Right lobe of liver (tissue), 6 donors: ENCODE measurements around the gene BCAM. TPM values are rescaled to one million over a fixed set of nuclear protein-coding genes. Genes with fewer than 3 reads are reported as not detected.

Source experiments
- ATAC-seq, 4 donors: fragments of 200-7000 bp; cut with Tn5 transposase; one replicate each; pipeline ENCODE4 v1.9.1; 2020; ENCODE audit warnings: mild to moderate bottlenecking in 4 of 4, moderate library complexity in 4 of 4
- DNase-seq, 3 donors: peaks; one replicate each; pipeline ENCODE4 v3.0.0-alpha.2; 2020
- H3K27ac ChIP-seq, 3 donors: fragments of 200-600 bp; one replicate each; pipeline ENCODE4 v1.8.0; 2022
- H3K27me3 ChIP-seq, 2 donors: fragments of 200-600 bp; one replicate each; pipeline ENCODE4 v1.8.0; 2022
- H3K36me3 ChIP-seq, 4 donors: fragments of 200-600 bp; sonication (generic) in 1 of 4; one replicate each; pipeline versions ENCODE4 v1.5.1 to v1.8.0; 2017 to 2022; ENCODE audit warnings: control low read depth in 1 of 4
- H3K4me1 ChIP-seq, 4 donors: fragments of 200-600 bp; sonication (generic) in 1 of 4; one replicate each; pipeline versions ENCODE4 v1.5.1 to v1.8.0; 2017 to 2022; ENCODE audit warnings: control low read depth in 1 of 4
- H3K4me3 ChIP-seq, 3 donors: fragments of 200-600 bp; one replicate each; pipeline ENCODE4 v1.8.0; 2022
- H3K9me3 ChIP-seq, 4 donors: fragments of 200-600 bp; sonication (generic) in 1 of 4; one replicate each; pipeline versions ENCODE4 v1.5.1 to v1.8.0; 2017 to 2022; ENCODE audit warnings: control low read depth in 1 of 4
- POLR2A ChIP-seq: fragments of 450-650 bp; IDR thresholded peaks from one replicate; pipeline ENCODE4 v1.6.1; 2017; ENCODE audit warnings: antibody characterized with exemption, mild to moderate bottlenecking
- WGBS: methylation state at CpG from one replicate; pipeline ENCODE4 v1.1.6; 2018; ENCODE audit warnings: low coverage, low lambda C conversion rate; ENCODE audit not compliant: insufficient coverage; ENCODE audit errors: missing lambda C conversion rate; 5-methylcytosine and 5-hydroxymethylcytosine counted together
- intact Hi-C, 2 donors: fragments of 100-400 bp; cut with DNase I; formaldehyde crosslinking; loops; one replicate each; pipeline versions ENCODE4 v1.11.2 to v1.14.1; 2022
- total RNA-seq, 6 experiments: library from RNA; depleted of rRNA in 2 of 6; stranded (reverse); fragments of >200 nt in 2 of 6; fragmentation: NEBNext Ultra II Directional in 3 of 6; extraction: Animal tissue kit (Norgen Biotek cat#: 25700) in 3 of 6; gene quantifications; one replicate each; pipeline versions ENCODE4 v1.1.0 to v1.2.4, GENCODE V29; 2016 to 2023
- TF ChIP-seq, protein P1 (sequence below), 4 donors: fragments of 200-600 bp in 3 of 4; fragments of 450-650 bp in 1 of 4; IDR thresholded peaks; one replicate each; pipeline versions ENCODE4 v1.5.1 to v1.8.0; 2016 to 2022; ENCODE audit warnings: antibody characterized with exemption in 4 of 4, mild to moderate bottlenecking in 2 of 4
- donor health status: DM: no; HTN: yes; CAD: no.
- donor health status: DM: no; HTN: no; CAD: no.
- donor health status: DM: no; HTN: no; CAD: no.
- donor health status: DM: no; HTN: yes; CAD: no.
- donor health status: DM: no; HTN: yes; CAD: no.

The BCAM gene
- total RNA-seq, 6 experiments from 2014 or later, result 26.5 to 48.3 (median 32.7) TPM

- intact Hi-C loops, result no loop called here
- no peaks in the 10 kb centered on the region for H3K27me3 ChIP-seq
- DNase-seq (no peak), ATAC-seq (no peak)
- H3K9me3 ChIP-seq, result no peaks in the 10 kb centered on the region
- TF ChIP-seq POLR2A, result no peak
- TF ChIP-seq, protein P1, sequence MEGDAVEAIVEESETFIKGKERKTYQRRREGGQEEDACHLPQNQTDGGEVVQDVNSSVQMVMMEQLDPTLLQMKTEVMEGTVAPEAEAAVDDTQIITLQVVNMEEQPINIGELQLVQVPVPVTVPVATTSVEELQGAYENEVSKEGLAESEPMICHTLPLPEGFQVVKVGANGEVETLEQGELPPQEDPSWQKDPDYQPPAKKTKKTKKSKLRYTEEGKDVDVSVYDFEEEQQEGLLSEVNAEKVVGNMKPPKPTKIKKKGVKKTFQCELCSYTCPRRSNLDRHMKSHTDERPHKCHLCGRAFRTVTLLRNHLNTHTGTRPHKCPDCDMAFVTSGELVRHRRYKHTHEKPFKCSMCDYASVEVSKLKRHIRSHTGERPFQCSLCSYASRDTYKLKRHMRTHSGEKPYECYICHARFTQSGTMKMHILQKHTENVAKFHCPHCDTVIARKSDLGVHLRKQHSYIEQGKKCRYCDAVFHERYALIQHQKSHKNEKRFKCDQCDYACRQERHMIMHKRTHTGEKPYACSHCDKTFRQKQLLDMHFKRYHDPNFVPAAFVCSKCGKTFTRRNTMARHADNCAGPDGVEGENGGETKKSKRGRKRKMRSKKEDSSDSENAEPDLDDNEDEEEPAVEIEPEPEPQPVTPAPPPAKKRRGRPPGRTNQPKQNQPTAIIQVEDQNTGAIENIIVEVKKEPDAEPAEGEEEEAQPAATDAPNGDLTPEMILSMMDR (IDR thresholded peaks at IDR 0.05), result no peak
- WGBS, result 100% methylated on average over 8 of the region's 28 CpGs
- no peak overlapping the region for H3K4me3 ChIP-seq
- peaks cover 0 to 16% (median 7%) of the 10 kb centered on the region in 4 donors for H3K4me1 ChIP-seq
- no peak overlapping the region for H3K27ac ChIP-seq
- no peaks in the 10 kb centered on the region for H3K36me3 ChIP-seq
Measured at GRCh38 chr19:44812142-44812718, 3.3 kb downstream of the BCAM start.

DNA sequence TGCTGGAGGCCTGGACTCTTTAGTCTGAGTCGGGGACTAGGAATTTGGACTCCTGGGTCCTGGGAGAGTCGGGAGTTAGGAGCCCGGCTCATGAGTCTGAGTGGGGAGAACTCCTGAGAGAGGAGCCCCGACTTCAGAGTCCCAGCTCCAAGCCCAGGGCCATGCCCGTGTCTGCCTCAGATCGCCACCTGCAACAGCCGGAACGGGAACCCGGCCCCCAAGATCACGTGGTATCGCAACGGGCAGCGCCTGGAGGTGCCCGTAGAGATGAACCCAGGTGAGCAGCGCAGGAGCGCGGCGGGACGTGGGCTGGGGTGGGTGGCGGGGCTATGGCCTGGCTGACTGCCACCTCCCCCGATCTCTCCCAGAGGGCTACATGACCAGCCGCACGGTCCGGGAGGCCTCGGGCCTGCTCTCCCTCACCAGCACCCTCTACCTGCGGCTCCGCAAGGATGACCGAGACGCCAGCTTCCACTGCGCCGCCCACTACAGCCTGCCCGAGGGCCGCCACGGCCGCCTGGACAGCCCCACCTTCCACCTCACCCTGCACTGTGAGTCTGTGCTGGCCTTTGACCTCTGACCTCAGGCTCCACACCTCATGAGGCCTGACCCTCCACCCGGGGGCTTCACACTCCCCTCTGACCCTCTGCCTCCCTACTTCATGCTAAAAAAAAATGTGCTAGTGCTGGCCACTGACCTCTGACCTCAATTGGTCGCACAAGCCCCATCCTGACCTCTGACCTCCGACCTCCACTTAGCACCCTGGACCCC, 4.4 kb downstream of the BCAM start:
- ATAC-seq (no peak), DNase-seq (no peak)
- 88% methylated on average over 11 of the region's 38 CpGs for WGBS
- H3K9me3 ChIP-seq, result no peaks in the 10 kb centered on the region
- TF ChIP-seq, protein P1 (IDR thresholded peaks at IDR 0.05), result no peak
- no peak for TF ChIP-seq POLR2A
- H3K4me3 ChIP-seq, result no peak overlapping the region
- H3K27ac ChIP-seq, result no peak overlapping the region
- no peaks in the 10 kb centered on the region for H3K36me3 ChIP-seq
- intact Hi-C loops, result no loop called here
- no peaks in the 10 kb centered on the region for H3K27me3 ChIP-seq
- peaks cover 0 to 13% (median 6%) of the 10 kb centered on the region in 4 donors for H3K4me1 ChIP-seq

GRCh38 chr19:44813841-44814470, 5.1 kb downstream of the BCAM start:
- no peak overlapping the region for H3K27ac ChIP-seq
- no peak for TF ChIP-seq POLR2A
- TF ChIP-seq, protein P1 (IDR thresholded peaks at IDR 0.05), result no peak
- H3K4me3 ChIP-seq, result no peak overlapping the region
- no peaks in the 10 kb centered on the region for H3K9me3 ChIP-seq
- no peak for ATAC-seq
- no peaks in the 10 kb centered on the region for H3K36me3 ChIP-seq
- 83% methylated on average over 15 of the region's 16 CpGs for WGBS
- H3K4me1 ChIP-seq, result peaks cover 0 to 9% (median 4%) of the 10 kb centered on the region in 4 donors
- intact Hi-C loops, result no loop called here
- DNase-seq, result no peak
- no peaks in the 10 kb centered on the region for H3K27me3 ChIP-seq

GRCh38 chr19:44814517-44814916, 5.6 kb downstream of the BCAM start:
- TF ChIP-seq, protein P1 (IDR thresholded peaks at IDR 0.05), result no peak
- TF ChIP-seq POLR2A, result no peak
- Histone ChIP-seq H3K36me3 (no peaks in the 10 kb centered on the region), H3K27ac (no peak overlapping the region), H3K4me3 (no peak overlapping the region), H3K9me3 (no peaks in the 10 kb centered on the region), H3K4me1 (peaks cover 0 to 9% (median 4%) of the 10 kb centered on the region in 4 donors), H3K27me3 (no peaks in the 10 kb centered on the region)
- DNase-seq, result no peak
- intact Hi-C loops, result no loop called here
- peak; percentile 28 to 70 (median 37) for ATAC-seq
- 80% methylated on average over 2 of the region's 17 CpGs for WGBS
